K562 (cell line): ENCODE data around the gene GCNT3. TPM values are rescaled to one million over a fixed set of nuclear protein-coding genes. Genes with fewer than 3 reads are reported as not detected.

Experiments
- CHD7 ChIP-seq: fragments of 200-600 bp; sonication (generic); IDR thresholded peaks from one replicate; pipeline ENCODE4 v1.6.1; 2012; ENCODE audit warnings: mild to moderate bottlenecking, low read depth, low read length, inconsistent platforms
- GTF2A2 ChIP-seq: IDR thresholded peaks from 2 replicates; pipeline ENCODE4 v1.6.1; 2016; ENCODE audit warnings: mild to moderate bottlenecking, missing genetic modification characterization, missing compliant biosample characterization
- HMG20B ChIP-seq: fragments of 250-450 bp; sonication (Bioruptor Pico); IDR thresholded peaks from 2 replicates; pipeline ENCODE4 v1.5.0; 2021; ENCODE audit warnings: mild to moderate bottlenecking
- NEUROD1 ChIP-seq: fragments of 150-350 bp; IDR thresholded peaks from 2 replicates; pipeline ENCODE4 v1.6.1; 2014; ENCODE audit warnings: borderline replicate concordance, low read length, low read depth; ENCODE audit not compliant: partially characterized antibody
- RAD21 ChIP-seq, 2 experiments: fragments of 250-450 bp in 1 of 2; fragments of 450-650 bp in 1 of 2; sonication (Bioruptor Pico) in 1 of 2; formaldehyde crosslinking in 1 of 2; IDR thresholded peaks in 1 of 2; conservative IDR thresholded peaks in 1 of 2; 2 replicates each; pipeline versions ENCODE4 v1.4.0 to v1.8.0; 2020 to 2022; ENCODE audit warnings: mild to moderate bottlenecking in 2 of 2, moderate library complexity in 1 of 2
- RNF219 ChIP-seq: fragments of 250-450 bp; sonication (Bioruptor Pico); IDR thresholded peaks from 2 replicates; pipeline ENCODE4 v1.5.0; 2022; ENCODE audit warnings: mild to moderate bottlenecking
- ZNF584 ChIP-seq: fragments of 200-800 bp; sonication (Bioruptor generic); IDR thresholded peaks from 2 replicates; pipeline ENCODE4 v1.6.1; 2016; ENCODE audit warnings: low read depth, mild to moderate bottlenecking, missing genetic modification characterization, missing compliant biosample characterization
- polyA plus RNA-seq, 8 experiments: library from polyadenylated mRNA; depleted of rRNA in 4 of 8; stranded (reverse) in 5 of 8; unstranded in 3 of 8; fragments of >200 nt; fragmentation: Nextera tagmentation in 2 of 8; fragmentation: Illumina TruSeq in 1 of 8; extraction: Ambion mirVana in 2 of 8; extraction: Trizol in 1 of 8; gene quantifications; 2 replicates each; pipeline versions ENCODE4 v1.2.1 to v1.2.3, GENCODE V29; 2011 to 2014; ENCODE audit warnings: inconsistent platforms in 1 of 8, missing spikeins in 1 of 8
- total RNA-seq, 7 experiments: library from RNA; depleted of rRNA in 6 of 7; stranded (reverse); fragments of >200 nt in 6 of 7; fragmentation: Illumina TruSeq in 2 of 7; extraction: Trizol in 2 of 7; gene quantifications; 2 replicates each; pipeline versions ENCODE4 v1.2.1 to v1.2.3, GENCODE V29; 2011 to 2021; ENCODE audit warnings: low replicate concordance in 1 of 7
- TF ChIP-seq, protein P1 (sequence below), 2 experiments: IDR thresholded peaks in 1 of 2; conservative IDR thresholded peaks in 1 of 2; 2 replicates each; pipeline ENCODE4 v1.6.1; 2016; ENCODE audit warnings: low read depth in 2 of 2, mild to moderate bottlenecking in 1 of 2, missing compliant biosample characterization in 1 of 2, missing genetic modification characterization in 1 of 2, moderate library complexity in 1 of 2

GCNT3 gene
- total and polyA plus RNA-seq, 9 of the 15 experiments (the other 6 are each of a cell fraction or from before 2014, with no cell fraction given): 0.07 to 0.35 (median 0.11) TPM; not detected in 4

GRCh38 chr15:59656897-59657634 is 45.5 kb downstream of the GCNT3 start, which contains the start of gene GTF2A2 (continued):
- no peak for TF ChIP-seq CHD7
- TF ChIP-seq ZNF584 (CRISPR knock-in tag): no peak
- no peak for TF ChIP-seq RNF219 (CRISPR knock-in tag)
- no peak for TF ChIP-seq HMG20B (CRISPR knock-in tag)
- TF ChIP-seq, protein P1, sequence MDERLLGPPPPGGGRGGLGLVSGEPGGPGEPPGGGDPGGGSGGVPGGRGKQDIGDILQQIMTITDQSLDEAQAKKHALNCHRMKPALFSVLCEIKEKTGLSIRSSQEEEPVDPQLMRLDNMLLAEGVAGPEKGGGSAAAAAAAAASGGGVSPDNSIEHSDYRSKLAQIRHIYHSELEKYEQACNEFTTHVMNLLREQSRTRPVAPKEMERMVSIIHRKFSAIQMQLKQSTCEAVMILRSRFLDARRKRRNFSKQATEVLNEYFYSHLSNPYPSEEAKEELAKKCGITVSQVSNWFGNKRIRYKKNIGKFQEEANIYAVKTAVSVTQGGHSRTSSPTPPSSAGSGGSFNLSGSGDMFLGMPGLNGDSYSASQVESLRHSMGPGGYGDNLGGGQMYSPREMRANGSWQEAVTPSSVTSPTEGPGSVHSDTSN (CRISPR knock-in tag; IDR thresholded peaks at IDR 0.05; ENCODE audit: low read depth): peak; percentile 94
- TF ChIP-seq, protein P1 (tag; conservative IDR thresholded peaks at IDR 0.05; ENCODE audit: low read depth): peak; percentile 96
- TF ChIP-seq RAD21 (CRISPR knock-in tag; conservative IDR thresholded peaks at IDR 0.05 in 1 of 2, IDR thresholded peaks at IDR 0.05 in 1 of 2): no peak
- no peak for TF ChIP-seq NEUROD1
- TF ChIP-seq GTF2A2: peak; percentile 69
